Caco-2 (cell line): ENCODE results near the gene AIDA. TPM values are rescaled to one million over a fixed set of nuclear protein-coding genes. Genes with fewer than 3 reads are reported as not detected.

Experiments used
- BruUV-seq: library from RNA; stranded (reverse); fragments of 400-500 nt; replicated peaks from 2 replicates; lab custom pipeline; 2021; lab: Mats Ljungman, UMichigan
- CTCF ChIA-PET: fragments of 300-600 bp; sonication (Branson Sonifier 250); formaldehyde crosslinking; loops from one replicate; lab custom pipeline; 2022; ENCODE audit warnings: antibody characterized with exemption; lab: Charles Lee
- POLR2A ChIA-PET: fragments of 300-600 bp; sonication (Branson Sonifier 250); formaldehyde crosslinking; loops from one replicate; lab custom pipeline; 2022; ENCODE audit warnings: antibody characterized with exemption; lab: Charles Lee
- DNase-seq, 2 experiments: peaks; one replicate each; pipeline versions ENCODE4 v3.0.0 to v3.0.0-alpha.2; 2020 to 2022
- H3K27me3 ChIP-seq: replicated peaks from 2 replicates; pipeline ENCODE4 v1.6.0; 2011; ENCODE audit warnings: low read length; ENCODE audit not compliant: control insufficient read depth, insufficient read depth
- H3K36me3 ChIP-seq: 2 replicates; pipeline ENCODE4 v1.5.1; 2011; ENCODE audit warnings: low read length; ENCODE audit not compliant: control insufficient read depth, insufficient read depth
- H3K4me1 ChIP-seq: fragments of 250-450 bp; sonication (Bioruptor Pico); 2 replicates; pipeline ENCODE4 v1.5.1; 2020; ENCODE audit warnings: mild to moderate bottlenecking
- H3K4me3 ChIP-seq: 2 replicates; pipeline ENCODE4 v1.5.1; 2011; ENCODE audit warnings: low read depth, mild to moderate bottlenecking, control low read depth, low read length
- H3K9me3 ChIP-seq: fragments of 250-450 bp; sonication (Bioruptor Pico); 2 replicates; pipeline ENCODE4 v1.5.1; 2020; ENCODE audit warnings: mild to moderate bottlenecking, moderate library complexity
- H3K27ac Mint-ChIP-seq: one replicate; pipeline ENCODE4 v1.8.0; 2022; ENCODE audit warnings: mixed read lengths; ENCODE audit not compliant: unreplicated experiment
- H3K27me3 Mint-ChIP-seq: one replicate; pipeline ENCODE4 v1.8.0; 2022; ENCODE audit warnings: mixed read lengths; ENCODE audit not compliant: insufficient read depth, unreplicated experiment
- H3K36me3 Mint-ChIP-seq: one replicate; pipeline ENCODE4 v1.8.0; 2022; ENCODE audit warnings: mild to moderate bottlenecking, mixed read lengths; ENCODE audit not compliant: insufficient read depth, unreplicated experiment
- H3K4me1 Mint-ChIP-seq: one replicate; pipeline ENCODE4 v1.8.0; 2022; ENCODE audit warnings: low read depth, mixed read lengths; ENCODE audit not compliant: unreplicated experiment
- H3K4me3 Mint-ChIP-seq: one replicate; pipeline ENCODE4 v1.8.0; 2022; ENCODE audit warnings: mild to moderate bottlenecking, moderate library complexity, mixed read lengths; ENCODE audit not compliant: unreplicated experiment
- H3K9me3 Mint-ChIP-seq: one replicate; pipeline ENCODE4 v1.8.0; 2022; ENCODE audit warnings: mixed read lengths; ENCODE audit not compliant: unreplicated experiment
- intact Hi-C: fragments of 100-400 bp; cut with micrococcal nuclease; formaldehyde crosslinking; loops from one replicate; pipeline ENCODE4 v1.10.0; 2022; ENCODE audit not compliant: unreplicated experiment
- total RNA-seq: library from RNA; stranded (reverse); gene quantifications from 2 replicates; pipeline ENCODE4 v1.2.3, GENCODE V29; 2022
- TF ChIP-seq, protein P1 (sequence below), 2 experiments: fragments of 200-600 bp in 1 of 2; IDR thresholded peaks; 1 replicate in 1 of 2; 2 replicates in 1 of 2; pipeline versions ENCODE4 v1.5.1 to v1.8.0; 2011 to 2022; ENCODE audit warnings: antibody characterized with exemption in 1 of 2, control low read depth in 1 of 2, inconsistent platforms in 1 of 2, low read depth in 1 of 2, low read length in 1 of 2, mild to moderate bottlenecking in 1 of 2, moderate library complexity in 1 of 2; ENCODE audit not compliant: insufficient read depth in 1 of 2, severe bottlenecking in 1 of 2, unreplicated experiment in 1 of 2

Gene AIDA
- total RNA-seq, 1 experiment from 2014 or later, result 55.1 TPM

- H3K36me3 Mint-ChIP-seq, result no peaks in the 10 kb centered on the region
- ChIA-PET CTCF (no interaction called here), POLR2A (no interaction called here)
- peaks cover 3% of the 10 kb centered on the region for H3K27me3 Mint-ChIP-seq
- H3K9me3 Mint-ChIP-seq, result no peaks in the 10 kb centered on the region
- no peaks in the 10 kb centered on the region for H3K4me1 ChIP-seq
- H3K4me3 Mint-ChIP-seq, result no peak overlapping the region
- H3K27ac Mint-ChIP-seq, result no peak overlapping the region
- no peaks in the 10 kb centered on the region for H3K9me3 ChIP-seq
- H3K27me3 ChIP-seq, result no peaks in the 10 kb centered on the region
- TF ChIP-seq, protein P1, sequence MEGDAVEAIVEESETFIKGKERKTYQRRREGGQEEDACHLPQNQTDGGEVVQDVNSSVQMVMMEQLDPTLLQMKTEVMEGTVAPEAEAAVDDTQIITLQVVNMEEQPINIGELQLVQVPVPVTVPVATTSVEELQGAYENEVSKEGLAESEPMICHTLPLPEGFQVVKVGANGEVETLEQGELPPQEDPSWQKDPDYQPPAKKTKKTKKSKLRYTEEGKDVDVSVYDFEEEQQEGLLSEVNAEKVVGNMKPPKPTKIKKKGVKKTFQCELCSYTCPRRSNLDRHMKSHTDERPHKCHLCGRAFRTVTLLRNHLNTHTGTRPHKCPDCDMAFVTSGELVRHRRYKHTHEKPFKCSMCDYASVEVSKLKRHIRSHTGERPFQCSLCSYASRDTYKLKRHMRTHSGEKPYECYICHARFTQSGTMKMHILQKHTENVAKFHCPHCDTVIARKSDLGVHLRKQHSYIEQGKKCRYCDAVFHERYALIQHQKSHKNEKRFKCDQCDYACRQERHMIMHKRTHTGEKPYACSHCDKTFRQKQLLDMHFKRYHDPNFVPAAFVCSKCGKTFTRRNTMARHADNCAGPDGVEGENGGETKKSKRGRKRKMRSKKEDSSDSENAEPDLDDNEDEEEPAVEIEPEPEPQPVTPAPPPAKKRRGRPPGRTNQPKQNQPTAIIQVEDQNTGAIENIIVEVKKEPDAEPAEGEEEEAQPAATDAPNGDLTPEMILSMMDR (IDR thresholded peaks at IDR 0.05; ENCODE audit: insufficient read depth in 1 of 2, low read depth in 1 of 2, low read length in 1 of 2, severe bottlenecking in 1 of 2, unreplicated experiment in 1 of 2), result no peak
- H3K4me3 ChIP-seq, result no peak overlapping the region
- DNase-seq, result no peak
- BruUV-seq, result no TSS peak
- no peaks in the 10 kb centered on the region for H3K4me1 Mint-ChIP-seq
- intact Hi-C loops, result no loop called here
- no peaks in the 10 kb centered on the region for H3K36me3 ChIP-seq
These were observed 47.3 kb upstream of the AIDA start for GRCh38 chr1:222759451-222760035.

DNA sequence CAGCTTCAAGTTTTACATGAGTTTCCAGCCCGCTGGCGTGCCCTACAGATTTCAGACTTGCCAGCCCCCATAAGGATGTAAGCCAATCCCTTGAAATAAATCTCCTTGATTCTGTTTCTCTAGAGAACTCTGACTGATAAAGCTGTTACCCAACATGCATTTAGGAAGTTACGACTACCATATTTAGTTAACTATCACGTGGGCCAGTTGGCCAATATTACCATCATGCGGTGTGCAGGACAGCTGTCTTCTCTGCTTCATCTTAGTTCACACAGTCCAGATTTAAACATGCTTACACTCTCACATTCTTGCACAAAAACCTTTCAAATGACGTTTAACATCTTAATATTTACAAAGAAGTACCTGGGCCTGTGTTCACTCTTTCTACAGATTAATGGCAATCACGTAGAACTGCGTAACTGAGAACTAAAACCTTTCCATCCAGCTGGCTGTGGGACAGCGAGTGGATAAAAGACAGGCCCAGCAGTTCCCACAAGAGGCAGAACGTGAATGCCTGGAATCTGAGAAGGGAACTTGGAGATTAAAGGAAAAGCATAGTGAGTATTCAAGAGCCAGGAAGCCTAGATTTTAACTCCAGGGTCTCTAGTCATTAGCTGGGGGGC, 45.5 kb upstream of the AIDA start:
- Histone ChIP-seq H3K27me3 (no peaks in the 10 kb centered on the region), H3K4me1 (no peaks in the 10 kb centered on the region), H3K36me3 (no peaks in the 10 kb centered on the region), H3K9me3 (no peaks in the 10 kb centered on the region), H3K4me3 (no peak overlapping the region)
- TF ChIP-seq, protein P1 (IDR thresholded peaks at IDR 0.05; ENCODE audit: insufficient read depth in 1 of 2, low read depth in 1 of 2, low read length in 1 of 2, severe bottlenecking in 1 of 2, unreplicated experiment in 1 of 2), result no peak
- ChIA-PET CTCF (no interaction called here), POLR2A (no interaction called here)
- Mint-ChIP-seq H3K4me3 (no peak overlapping the region), H3K27me3 (peaks cover 3% of the 10 kb centered on the region), H3K9me3 (no peaks in the 10 kb centered on the region), H3K36me3 (no peaks in the 10 kb centered on the region), H3K27ac (no peak overlapping the region), H3K4me1 (no peaks in the 10 kb centered on the region)
- no peak for DNase-seq
- intact Hi-C loops, result no loop called here
- no TSS peak for BruUV-seq

- ChIA-PET POLR2A (no interaction called here), CTCF (no interaction called here)
- Mint-ChIP-seq H3K36me3 (no peaks in the 10 kb centered on the region), H3K4me1 (no peaks in the 10 kb centered on the region), H3K27me3 (no peaks in the 10 kb centered on the region), H3K9me3 (no peaks in the 10 kb centered on the region), H3K27ac (no peak overlapping the region), H3K4me3 (no peak overlapping the region)
- intact Hi-C loops, result no loop called here
- TF ChIP-seq, protein P1 (IDR thresholded peaks at IDR 0.05; ENCODE audit: insufficient read depth in 1 of 2, low read depth in 1 of 2, low read length in 1 of 2, severe bottlenecking in 1 of 2, unreplicated experiment in 1 of 2), result no peak
- no TSS peak for BruUV-seq
- Histone ChIP-seq H3K36me3 (no peaks in the 10 kb centered on the region), H3K9me3 (no peaks in the 10 kb centered on the region), H3K27me3 (no peaks in the 10 kb centered on the region), H3K4me3 (no peak overlapping the region), H3K4me1 (no peaks in the 10 kb centered on the region)
- no peak for DNase-seq
These were observed 42.3 kb upstream of the AIDA start for GRCh38 chr1:222754366-222755139.
